Measurements from ENCODE around the gene FOXP1.
A peak's percentile ranks its signal among the peaks of the same experiment; 100 is the strongest.

Gene FOXP1

DNA sequence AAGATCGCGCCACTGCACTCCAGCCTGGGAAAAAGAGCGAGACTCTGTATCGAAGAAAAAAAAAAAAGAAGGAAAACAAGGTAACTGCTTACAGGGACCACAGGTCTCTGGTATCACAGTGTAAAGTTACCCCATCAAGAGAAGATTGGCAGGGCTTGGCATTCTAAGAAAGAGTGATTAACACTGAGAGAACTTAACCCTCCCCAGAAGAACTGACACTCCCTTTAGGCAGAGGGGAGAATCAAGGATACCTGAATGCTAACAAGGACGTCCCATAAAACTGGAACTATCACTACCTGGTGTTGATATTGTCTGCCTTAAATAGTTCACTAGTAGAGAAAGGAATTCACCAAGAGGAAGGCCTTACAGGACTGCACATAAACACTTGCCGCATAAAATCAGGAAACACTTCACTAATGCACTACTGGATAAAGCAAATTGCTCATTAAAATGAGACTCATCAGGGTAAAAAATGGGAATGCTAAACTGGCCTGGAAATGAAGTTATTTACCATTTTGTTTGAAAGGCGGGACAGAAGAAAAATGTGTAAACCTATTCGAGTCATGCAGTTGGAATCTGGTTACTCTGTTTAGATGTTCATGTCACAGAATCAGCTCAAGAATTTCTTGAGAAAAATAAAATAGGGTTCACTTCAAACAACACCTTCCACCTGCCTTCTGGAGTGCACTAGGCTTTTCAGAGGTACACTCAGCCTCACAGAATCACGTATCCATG is 121.6 kb downstream of the FOXP1 start:
- no peak for DNase-seq (ENCODE audit: low spot score)
- ATAC-seq (ENCODE audit: low read depth) = peak; percentile 75

DNA sequence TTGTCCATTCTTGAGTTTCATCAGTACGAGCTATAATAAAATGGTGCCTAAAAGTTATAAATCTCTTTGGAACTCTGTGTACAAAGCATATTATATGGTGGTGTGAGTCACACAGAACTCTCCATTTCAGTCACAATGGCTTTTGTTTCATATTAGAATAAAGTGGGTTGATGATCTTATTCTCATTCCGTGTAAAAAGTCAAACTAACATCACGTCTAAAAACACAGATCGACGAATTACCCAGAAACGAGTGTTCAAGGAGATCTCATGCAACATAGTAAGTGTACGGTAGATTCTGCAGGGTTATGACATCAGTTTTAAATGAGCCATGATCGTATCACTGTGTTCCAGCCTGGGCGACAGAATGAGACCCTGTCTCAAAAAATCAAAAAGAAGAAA is 122.4 kb downstream of the FOXP1 start:
- TF ChIP-seq, protein P1, sequence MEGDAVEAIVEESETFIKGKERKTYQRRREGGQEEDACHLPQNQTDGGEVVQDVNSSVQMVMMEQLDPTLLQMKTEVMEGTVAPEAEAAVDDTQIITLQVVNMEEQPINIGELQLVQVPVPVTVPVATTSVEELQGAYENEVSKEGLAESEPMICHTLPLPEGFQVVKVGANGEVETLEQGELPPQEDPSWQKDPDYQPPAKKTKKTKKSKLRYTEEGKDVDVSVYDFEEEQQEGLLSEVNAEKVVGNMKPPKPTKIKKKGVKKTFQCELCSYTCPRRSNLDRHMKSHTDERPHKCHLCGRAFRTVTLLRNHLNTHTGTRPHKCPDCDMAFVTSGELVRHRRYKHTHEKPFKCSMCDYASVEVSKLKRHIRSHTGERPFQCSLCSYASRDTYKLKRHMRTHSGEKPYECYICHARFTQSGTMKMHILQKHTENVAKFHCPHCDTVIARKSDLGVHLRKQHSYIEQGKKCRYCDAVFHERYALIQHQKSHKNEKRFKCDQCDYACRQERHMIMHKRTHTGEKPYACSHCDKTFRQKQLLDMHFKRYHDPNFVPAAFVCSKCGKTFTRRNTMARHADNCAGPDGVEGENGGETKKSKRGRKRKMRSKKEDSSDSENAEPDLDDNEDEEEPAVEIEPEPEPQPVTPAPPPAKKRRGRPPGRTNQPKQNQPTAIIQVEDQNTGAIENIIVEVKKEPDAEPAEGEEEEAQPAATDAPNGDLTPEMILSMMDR (IDR thresholded peaks at IDR 0.05; ENCODE audit: poor library complexity, severe bottlenecking) = no peak
- ATAC-seq (ENCODE audit: low read depth) = no peak

More for the DNA sequence above, 121.6 kb downstream of the FOXP1 start:
- peak overlapping the region; percentile 84 for H3K27ac ChIP-seq (ENCODE audit: poor library complexity, severe bottlenecking)
- TF ChIP-seq, protein P1 (IDR thresholded peaks at IDR 0.05; ENCODE audit: poor library complexity, severe bottlenecking) = no peak
- H3K36me3 ChIP-seq (ENCODE audit: low read depth) = no peaks in the 10 kb centered on the region
- H3K4me1 ChIP-seq (ENCODE audit: insufficient read depth, poor library complexity, severe bottlenecking) = peaks cover 42% of the 10 kb centered on the region
- no peaks in the 10 kb centered on the region for H3K27me3 ChIP-seq (ENCODE audit: insufficient read depth, poor library complexity, severe bottlenecking)
- no peak overlapping the region for H3K4me3 ChIP-seq (ENCODE audit: severe bottlenecking)
- no peaks in the 10 kb centered on the region for H3K9me3 ChIP-seq (ENCODE audit: severe bottlenecking)

DNA sequence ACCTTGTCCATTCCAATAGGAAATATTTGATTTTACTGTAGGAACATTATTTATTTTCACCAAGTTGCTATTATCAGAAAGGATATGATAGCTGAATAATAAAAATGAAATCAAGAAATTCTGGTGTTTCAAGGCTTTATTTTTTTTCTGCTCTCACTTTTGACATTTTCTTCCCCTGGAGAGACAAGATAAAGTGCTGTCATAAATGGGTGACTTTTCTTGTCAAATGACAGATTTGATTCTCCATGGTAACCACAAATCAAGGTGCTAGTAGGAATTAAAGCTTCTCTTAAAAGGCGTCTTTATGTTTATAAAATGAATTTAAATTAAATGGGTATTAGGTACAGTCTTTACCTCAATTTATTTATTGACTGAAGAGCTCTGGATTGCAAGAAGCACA is 124.6 kb downstream of the FOXP1 start:
- Histone ChIP-seq H3K27ac (ENCODE audit: poor library complexity, severe bottlenecking) (no peak overlapping the region), H3K27me3 (ENCODE audit: insufficient read depth, poor library complexity, severe bottlenecking) (no peaks in the 10 kb centered on the region), H3K9me3 (ENCODE audit: severe bottlenecking) (no peaks in the 10 kb centered on the region), H3K36me3 (ENCODE audit: low read depth) (no peaks in the 10 kb centered on the region), H3K4me1 (ENCODE audit: insufficient read depth, poor library complexity, severe bottlenecking) (peaks cover 45% of the 10 kb centered on the region), H3K4me3 (ENCODE audit: severe bottlenecking) (no peak overlapping the region)
- TF ChIP-seq, protein P1 (IDR thresholded peaks at IDR 0.05; ENCODE audit: poor library complexity, severe bottlenecking) = no peak
- DNase-seq (ENCODE audit: low spot score) = no peak
- no peak for ATAC-seq (ENCODE audit: low read depth)

More for the DNA sequence above, 122.4 kb downstream of the FOXP1 start:
- Histone ChIP-seq H3K27me3 (ENCODE audit: insufficient read depth, poor library complexity, severe bottlenecking) (no peaks in the 10 kb centered on the region), H3K27ac (ENCODE audit: poor library complexity, severe bottlenecking) (peak overlapping the region; percentile 84), H3K9me3 (ENCODE audit: severe bottlenecking) (no peaks in the 10 kb centered on the region), H3K4me1 (ENCODE audit: insufficient read depth, poor library complexity, severe bottlenecking) (peaks cover 37% of the 10 kb centered on the region), H3K4me3 (ENCODE audit: severe bottlenecking) (no peak overlapping the region), H3K36me3 (ENCODE audit: low read depth) (no peaks in the 10 kb centered on the region)
- no peak for DNase-seq (ENCODE audit: low spot score)

DNA sequence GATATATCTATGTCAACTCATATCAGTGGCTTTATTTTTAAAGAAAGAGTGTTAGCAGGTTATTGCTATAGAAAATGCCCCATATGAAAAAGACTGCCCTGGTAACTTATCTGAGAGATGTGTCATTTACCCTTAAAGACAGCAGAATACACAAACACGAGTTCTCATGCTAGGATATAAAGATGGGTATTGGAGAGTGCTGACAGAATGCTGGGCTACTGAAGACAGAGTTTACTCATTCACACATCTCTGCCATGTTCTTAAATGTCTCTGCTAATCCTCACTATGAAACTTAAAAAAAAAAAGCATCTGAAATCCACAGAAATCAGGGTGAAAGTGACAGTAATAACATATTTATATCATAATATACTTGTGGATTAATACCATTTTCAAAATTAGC is 126.7 kb downstream of the FOXP1 start:
- H3K4me3 ChIP-seq (ENCODE audit: severe bottlenecking) = no peak overlapping the region
- peaks cover 34% of the 10 kb centered on the region for H3K4me1 ChIP-seq (ENCODE audit: insufficient read depth, poor library complexity, severe bottlenecking)
- TF ChIP-seq, protein P1 (IDR thresholded peaks at IDR 0.05; ENCODE audit: poor library complexity, severe bottlenecking) = no peak
- no peaks in the 10 kb centered on the region for H3K36me3 ChIP-seq (ENCODE audit: low read depth)
- no peaks in the 10 kb centered on the region for H3K9me3 ChIP-seq (ENCODE audit: severe bottlenecking)
- ATAC-seq (ENCODE audit: low read depth) = peak; percentile 30; the same call in 1 of the 3 replicates
- no peaks in the 10 kb centered on the region for H3K27me3 ChIP-seq (ENCODE audit: insufficient read depth, poor library complexity, severe bottlenecking)
- peak overlapping the region; percentile 13 for H3K27ac ChIP-seq (ENCODE audit: poor library complexity, severe bottlenecking)
- no peak for DNase-seq (ENCODE audit: low spot score)

DNA sequence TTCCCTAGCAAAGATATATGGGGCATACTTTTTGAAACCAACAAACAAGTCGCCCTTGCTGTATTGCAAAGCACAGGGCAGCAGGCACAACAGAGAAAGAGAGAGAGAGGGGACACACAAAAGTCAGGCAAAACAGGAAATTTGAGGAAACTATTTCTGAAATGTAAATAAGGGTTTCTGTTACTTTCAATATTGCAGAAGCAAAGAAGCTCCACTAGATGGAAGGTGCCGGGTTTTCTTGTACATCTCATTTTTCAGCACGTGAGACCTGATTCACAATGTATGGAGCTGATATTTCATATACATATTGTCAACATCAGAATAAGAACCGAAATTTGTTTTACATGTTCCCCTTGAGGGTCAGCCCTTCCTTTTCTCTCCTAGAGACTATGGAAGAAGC is 127.4 kb downstream of the FOXP1 start:
- Histone ChIP-seq H3K4me1 (ENCODE audit: insufficient read depth, poor library complexity, severe bottlenecking) (peaks cover 27% of the 10 kb centered on the region), H3K27me3 (ENCODE audit: insufficient read depth, poor library complexity, severe bottlenecking) (no peaks in the 10 kb centered on the region), H3K27ac (ENCODE audit: poor library complexity, severe bottlenecking) (peak overlapping the region; percentile 13), H3K4me3 (ENCODE audit: severe bottlenecking) (no peak overlapping the region), H3K9me3 (ENCODE audit: severe bottlenecking) (no peaks in the 10 kb centered on the region), H3K36me3 (ENCODE audit: low read depth) (no peaks in the 10 kb centered on the region)
- ATAC-seq (ENCODE audit: low read depth) (peak; percentile 36; the same call in 2 of the 3 replicates), DNase-seq (ENCODE audit: low spot score) (no peak)
- TF ChIP-seq, protein P1 (IDR thresholded peaks at IDR 0.05; ENCODE audit: poor library complexity, severe bottlenecking) = no peak
